HCT116 (cell line): Measurements from ENCODE around the gene G6PC3. TPM values are rescaled to one million over a fixed set of nuclear protein-coding genes. Genes with fewer than 3 reads are reported as not detected.

Experiments
- ATAC-seq: fragments of 200-7000 bp; cut with Tn5 transposase; 2 replicates; pipeline ENCODE4 v1.9.1; 2020; ENCODE audit warnings: mild to moderate bottlenecking, moderate library complexity
- BruUV-seq: library from RNA; stranded (reverse); fragments of 400-500 nt; replicated peaks from 2 replicates; lab custom pipeline; 2021; lab: Mats Ljungman, UMichigan
- CTCF ChIA-PET: fragments of 300-600 bp; sonication (Branson Sonifier 250); formaldehyde crosslinking; loops from one replicate; lab custom pipeline; 2021; ENCODE audit warnings: antibody characterized with exemption; lab: Charles Lee
- POLR2A ChIA-PET: fragments of 300-600, 350-600 bp; sonication (Branson Sonifier 250); formaldehyde crosslinking; loops from one replicate; lab custom pipeline; 2021; ENCODE audit warnings: antibody characterized with exemption; lab: Charles Lee
- RAD21 ChIA-PET, 2 experiments: fragments of 300-600 bp; sonication (Branson Sonifier 250); formaldehyde crosslinking; loops; one replicate each; lab custom pipeline; 2023; ENCODE audit warnings: low total read pairs in 2 of 2; ENCODE audit not compliant: uncharacterized antibody in 2 of 2, unreplicated experiment in 2 of 2, low non-redundant PET in 1 of 2; lab: Charles Lee
- DNase-seq: peaks from one replicate; pipeline ENCODE4 v3.0.0-alpha.2; 2010; ENCODE audit warnings: low read depth, low spot score
- H2AFZ ChIP-seq: fragments of 200-600 bp; shearing (Covaris generic), sonication (generic); 2 replicates; pipeline ENCODE4 v1.6.1; 2017; ENCODE audit warnings: low read depth, mixed run types, mixed read lengths, antibody characterized with exemption, low read length; ENCODE audit not compliant: poor library complexity, severe bottlenecking
- H3K27ac ChIP-seq: 2 replicates; pipeline ENCODE4 v1.5.1; 2012; ENCODE audit warnings: low read depth, low read length
- H3K27me3 ChIP-seq: fragments of 200-600 bp; sonication (generic); 2 replicates; pipeline ENCODE4 v1.6.1; 2016; ENCODE audit warnings: mixed run types, low read length, mixed read lengths; ENCODE audit not compliant: insufficient read depth
- H3K36me3 ChIP-seq, 2 experiments: fragments of 200-500 bp in 1 of 2; fragments of 200-600 bp in 1 of 2; sonication (Bioruptor generic) in 1 of 2; sonication (generic) in 1 of 2; 2 replicates each; pipeline versions ENCODE4 v1.5.1 to v1.6.1; 2014 to 2016; ENCODE audit warnings: low read length in 2 of 2, inconsistent platforms in 1 of 2, mixed read lengths in 1 of 2, mixed run types in 1 of 2; ENCODE audit not compliant: insufficient read depth in 2 of 2, control insufficient read depth in 1 of 2
- H3K4me1 ChIP-seq, 2 experiments: fragments of 200-600 bp in 1 of 2; sonication (generic) in 1 of 2; 2 replicates each; pipeline versions ENCODE4 v1.5.1 to v1.6.1; 2012 to 2017; ENCODE audit warnings: low read length in 2 of 2, inconsistent platforms in 1 of 2, mild to moderate bottlenecking in 1 of 2, mixed read lengths in 1 of 2, mixed run types in 1 of 2, moderate library complexity in 1 of 2; ENCODE audit not compliant: insufficient read depth in 2 of 2, control insufficient read depth in 1 of 2
- H3K4me2 ChIP-seq: fragments of 200-600 bp; sonication (generic); 2 replicates; pipeline ENCODE4 v1.6.1; 2017; ENCODE audit warnings: mixed run types, low read length, mixed read lengths
- H3K4me3 ChIP-seq, 2 experiments: fragments of 200-600 bp in 1 of 2; sonication (generic) in 1 of 2; replicated peaks in 1 of 2; 2 replicates each; pipeline ENCODE4 v1.5.1; 2011 to 2016; ENCODE audit warnings: low read length in 2 of 2, control low read depth in 1 of 2, low read depth in 1 of 2, mild to moderate bottlenecking in 1 of 2, mixed read lengths in 1 of 2, mixed run types in 1 of 2
- H3K79me2 ChIP-seq: fragments of 200-600 bp; sonication (generic); 2 replicates; pipeline ENCODE4 v1.6.1; 2017; ENCODE audit warnings: mild to moderate bottlenecking, mixed run types, low read length, moderate library complexity, mixed read lengths; ENCODE audit not compliant: insufficient read depth
- H3K9ac ChIP-seq: fragments of 200-600 bp; sonication (generic); 2 replicates; pipeline ENCODE4 v1.6.1; 2016; ENCODE audit warnings: low read length, mixed read lengths
- H3K9me2 ChIP-seq: fragments of 200-600 bp; sonication (generic), shearing (Covaris generic); 2 replicates; pipeline ENCODE4 v1.6.1; 2017; ENCODE audit warnings: mixed run types, mild to moderate bottlenecking, moderate library complexity; ENCODE audit not compliant: insufficient read depth
- H3K9me3 ChIP-seq, 2 experiments: fragments of 200-500 bp in 1 of 2; fragments of 200-600 bp in 1 of 2; sonication (Bioruptor generic) in 1 of 2; sonication (generic) in 1 of 2; 2 replicates each; pipeline ENCODE4 v1.6.1; 2014 to 2017; ENCODE audit warnings: low read length in 2 of 2, mixed read lengths in 2 of 2, inconsistent platforms in 1 of 2, low read depth in 1 of 2, mild to moderate bottlenecking in 1 of 2, mixed run types in 1 of 2, moderate library complexity in 1 of 2; ENCODE audit not compliant: control insufficient read depth in 1 of 2, insufficient read depth in 1 of 2
- H4K20me1 ChIP-seq: fragments of 200-600 bp; sonication (generic), shearing (Covaris generic); 2 replicates; pipeline ENCODE4 v1.6.1; 2017; ENCODE audit warnings: mixed run types, mild to moderate bottlenecking, moderate library complexity; ENCODE audit not compliant: insufficient read depth
- CBX3 ChIP-seq: IDR thresholded peaks from 2 replicates; pipeline ENCODE4 v1.6.1; 2012; ENCODE audit warnings: low read depth
- CEBPB ChIP-seq: IDR thresholded peaks from 2 replicates; pipeline ENCODE4 v1.6.1; 2012; ENCODE audit warnings: low read depth
- EGR1 ChIP-seq: IDR thresholded peaks from 2 replicates; pipeline ENCODE4 v1.6.1; 2012; ENCODE audit warnings: low read depth
- ELF1 ChIP-seq: IDR thresholded peaks from 2 replicates; pipeline ENCODE4 v1.6.1; 2012; ENCODE audit warnings: low read depth, borderline replicate concordance
- EZH2phosphoT487 ChIP-seq: fragments of 200-600 bp; IDR thresholded peaks from 2 replicates; pipeline ENCODE4 v1.6.1; 2018; ENCODE audit warnings: antibody characterized with exemption, borderline replicate concordance
- FOSL1 ChIP-seq: IDR thresholded peaks from 2 replicates; pipeline ENCODE4 v1.6.1; 2012; ENCODE audit warnings: low read depth
- JUND ChIP-seq: IDR thresholded peaks from 2 replicates; pipeline ENCODE4 v1.6.1; 2012
- POLR2AphosphoS5 ChIP-seq: IDR thresholded peaks from 2 replicates; pipeline ENCODE4 v1.6.1; 2011; ENCODE audit warnings: mild to moderate bottlenecking, low read depth, low read length, moderate library complexity
- RAD21 ChIP-seq: IDR thresholded peaks from 2 replicates; pipeline ENCODE4 v1.6.1; 2012; ENCODE audit warnings: low read depth, mild to moderate bottlenecking
- SP1 ChIP-seq: IDR thresholded peaks from 2 replicates; pipeline ENCODE4 v1.6.1; 2012; ENCODE audit warnings: low read depth
- SRF ChIP-seq: IDR thresholded peaks from 2 replicates; pipeline ENCODE4 v1.6.1; 2012; ENCODE audit warnings: low read depth
- TCF7L2 ChIP-seq: IDR thresholded peaks from 2 replicates; pipeline ENCODE4 v1.7.0; 2011; ENCODE audit warnings: borderline replicate concordance, inconsistent platforms; ENCODE audit not compliant: insufficient read depth, insufficient read length; ENCODE audit errors: extremely low read depth
- ZFX ChIP-seq: fragments of 450-650 bp; IDR thresholded peaks from 2 replicates; pipeline ENCODE4 v1.6.1; 2017
- intact Hi-C: fragments of 100-400 bp; cut with micrococcal nuclease; formaldehyde crosslinking; loops from 2 replicates; pipeline ENCODE4 v1.10.0; 2022
- total RNA-seq: library from RNA; stranded (reverse); gene quantifications from one replicate; pipeline ENCODE4 v1.2.1, GENCODE V29; 2021; ENCODE audit not compliant: unreplicated experiment
- TF ChIP-seq, protein P1 (sequence below): IDR thresholded peaks from 2 replicates; pipeline ENCODE4 v1.6.1; 2012
- TF ChIP-seq, protein P2 (sequence below): IDR thresholded peaks from 2 replicates; pipeline ENCODE4 v1.6.1; 2012; ENCODE audit warnings: low read depth
- TF ChIP-seq, protein P3 (sequence below): IDR thresholded peaks from 2 replicates; pipeline ENCODE4 v1.6.1; 2012

The G6PC3 gene
- total RNA-seq, 1 experiment from 2014 or later = 50.6 TPM

DNA sequence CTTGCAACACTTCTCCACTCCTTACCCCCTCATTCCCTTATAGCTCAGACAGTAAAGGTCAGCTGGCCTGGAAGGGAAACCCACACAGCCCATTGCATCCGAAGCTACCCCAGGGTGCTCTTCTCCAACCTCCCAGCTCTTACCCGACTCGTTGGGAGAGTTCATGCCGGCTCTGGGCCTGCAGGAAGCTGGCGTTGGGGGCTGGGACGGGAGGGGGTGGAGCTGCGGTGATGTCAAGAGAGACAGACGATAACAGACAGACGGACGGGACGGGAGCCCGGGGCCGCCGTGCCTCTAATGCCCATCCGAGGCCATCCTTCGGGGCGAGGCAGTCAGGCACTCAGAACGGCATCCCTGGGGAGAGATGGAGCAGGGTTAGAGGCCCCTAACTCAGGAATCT is 46.8 kb downstream of the G6PC3 start:
- Histone ChIP-seq H3K9me2 (no peaks in the 10 kb centered on the region), H2AFZ (no peak overlapping the region), H3K27ac (no peak overlapping the region), H4K20me1 (no peaks in the 10 kb centered on the region), H3K4me2 (no peak overlapping the region), H3K27me3 (no peaks in the 10 kb centered on the region), H3K36me3 (no peaks in the 10 kb centered on the region), H3K9me3 (no peaks in the 10 kb centered on the region), H3K79me2 (peaks cover 7% of the 10 kb centered on the region; the same call in 1 of the 2 replicates), H3K9ac (no peak overlapping the region), H3K4me3 (no peak overlapping the region), H3K4me1 (peaks cover 9 to 38% of the 10 kb centered on the region in 2 experiments; a peak in 3 of 4 replicates)
- ATAC-seq (no peak), DNase-seq (no peak)
- ChIA-PET RAD21 (no interaction called here), POLR2A (interaction anchor here (0.5 kb wide), 1 partner anchor 83 kb away, joined by 4 read pairs; the partner anchor contains the start of gene ATXN7L3), CTCF (interaction anchor here (2.3 kb wide), 1 partner anchor 21 kb away, joined by 10 read pairs; no protein-coding TSS in a partner anchor)
- TF ChIP-seq ELF1 (no peak), EZH2phosphoT487 (no peak), ZFX (no peak), SP1 (no peak), RAD21 (no peak), JUND (no peak), POLR2AphosphoS5 (no peak), FOSL1 (no peak), TCF7L2 (no peak), SRF (no peak), CEBPB (no peak), EGR1 (no peak), CBX3 (no peak)
- TF ChIP-seq, protein P1, sequence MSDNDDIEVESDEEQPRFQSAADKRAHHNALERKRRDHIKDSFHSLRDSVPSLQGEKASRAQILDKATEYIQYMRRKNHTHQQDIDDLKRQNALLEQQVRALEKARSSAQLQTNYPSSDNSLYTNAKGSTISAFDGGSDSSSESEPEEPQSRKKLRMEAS = no peak
- TF ChIP-seq, protein P2, sequence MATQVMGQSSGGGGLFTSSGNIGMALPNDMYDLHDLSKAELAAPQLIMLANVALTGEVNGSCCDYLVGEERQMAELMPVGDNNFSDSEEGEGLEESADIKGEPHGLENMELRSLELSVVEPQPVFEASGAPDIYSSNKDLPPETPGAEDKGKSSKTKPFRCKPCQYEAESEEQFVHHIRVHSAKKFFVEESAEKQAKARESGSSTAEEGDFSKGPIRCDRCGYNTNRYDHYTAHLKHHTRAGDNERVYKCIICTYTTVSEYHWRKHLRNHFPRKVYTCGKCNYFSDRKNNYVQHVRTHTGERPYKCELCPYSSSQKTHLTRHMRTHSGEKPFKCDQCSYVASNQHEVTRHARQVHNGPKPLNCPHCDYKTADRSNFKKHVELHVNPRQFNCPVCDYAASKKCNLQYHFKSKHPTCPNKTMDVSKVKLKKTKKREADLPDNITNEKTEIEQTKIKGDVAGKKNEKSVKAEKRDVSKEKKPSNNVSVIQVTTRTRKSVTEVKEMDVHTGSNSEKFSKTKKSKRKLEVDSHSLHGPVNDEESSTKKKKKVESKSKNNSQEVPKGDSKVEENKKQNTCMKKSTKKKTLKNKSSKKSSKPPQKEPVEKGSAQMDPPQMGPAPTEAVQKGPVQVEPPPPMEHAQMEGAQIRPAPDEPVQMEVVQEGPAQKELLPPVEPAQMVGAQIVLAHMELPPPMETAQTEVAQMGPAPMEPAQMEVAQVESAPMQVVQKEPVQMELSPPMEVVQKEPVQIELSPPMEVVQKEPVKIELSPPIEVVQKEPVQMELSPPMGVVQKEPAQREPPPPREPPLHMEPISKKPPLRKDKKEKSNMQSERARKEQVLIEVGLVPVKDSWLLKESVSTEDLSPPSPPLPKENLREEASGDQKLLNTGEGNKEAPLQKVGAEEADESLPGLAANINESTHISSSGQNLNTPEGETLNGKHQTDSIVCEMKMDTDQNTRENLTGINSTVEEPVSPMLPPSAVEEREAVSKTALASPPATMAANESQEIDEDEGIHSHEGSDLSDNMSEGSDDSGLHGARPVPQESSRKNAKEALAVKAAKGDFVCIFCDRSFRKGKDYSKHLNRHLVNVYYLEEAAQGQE = no peak
- TF ChIP-seq, protein P3, sequence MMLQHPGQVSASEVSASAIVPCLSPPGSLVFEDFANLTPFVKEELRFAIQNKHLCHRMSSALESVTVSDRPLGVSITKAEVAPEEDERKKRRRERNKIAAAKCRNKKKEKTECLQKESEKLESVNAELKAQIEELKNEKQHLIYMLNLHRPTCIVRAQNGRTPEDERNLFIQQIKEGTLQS = no peak
- BruUV-seq = no TSS peak
- intact Hi-C loops = loop anchor here (5.0 kb wide), 1 partner anchor 35 kb away; no protein-coding TSS in a partner anchor
